Ascending aorta (tissue), 2 donors: ENCODE data around the gene ARHGEF4. TPM values are rescaled to one million over a fixed set of nuclear protein-coding genes. Genes with fewer than 3 reads are reported as not detected.
A peak's percentile ranks its signal among the peaks of the same experiment; 100 is the strongest.

Experiments
- DNase-seq, 2 donors: peaks; one replicate each; pipeline ENCODE4 v3.0.0-alpha.2; 2019; ENCODE audit warnings: low spot score in 2 of 2
- H3K27ac ChIP-seq, 2 donors: fragments of 200-600 bp; sonication (generic); one replicate each; pipeline ENCODE4 v1.5.1; 2016 to 2017; ENCODE audit warnings: mild to moderate bottlenecking in 1 of 2
- H3K27me3 ChIP-seq: fragments of 200-600 bp; sonication (generic); one replicate; pipeline ENCODE4 v1.5.1; 2017
- H3K36me3 ChIP-seq, 2 donors: fragments of 200-600 bp; sonication (generic); one replicate each; pipeline ENCODE4 v1.5.1; 2016
- H3K4me1 ChIP-seq, 2 donors: fragments of 200-600 bp; sonication (generic); one replicate each; pipeline ENCODE4 v1.5.1; 2016 to 2017; ENCODE audit warnings: mild to moderate bottlenecking in 1 of 2
- H3K4me3 ChIP-seq, 2 donors: fragments of 200-600 bp; sonication (generic); one replicate each; pipeline ENCODE4 v1.5.1; 2016 to 2017; ENCODE audit warnings: mild to moderate bottlenecking in 1 of 2
- H3K9me3 ChIP-seq, 2 donors: fragments of 200-600 bp; sonication (generic); one replicate each; pipeline ENCODE4 v1.5.1; 2016
- intact Hi-C: fragments of 100-400 bp; cut with DNase I; formaldehyde crosslinking; loops from one replicate; pipeline ENCODE4 v1.15.1; 2023
- total RNA-seq: library from RNA; depleted of rRNA; stranded (reverse); fragments of >200 nt; gene quantifications from one replicate; pipeline ENCODE4 v1.1.0, GENCODE V29; 2016
- TF ChIP-seq, protein P1 (sequence below), 3 experiments: fragments of 200-600 bp in 2 of 3; fragments of 450-650 bp in 1 of 3; sonication (generic) in 2 of 3; IDR thresholded peaks; one replicate each; pipeline ENCODE4 v1.5.1; 2016 to 2019; ENCODE audit warnings: antibody characterized with exemption in 3 of 3, mild to moderate bottlenecking in 1 of 3, moderate library complexity in 1 of 3

ARHGEF4 gene
- total RNA-seq, 1 donor from 2014 or later = 9.6 TPM

DNA sequence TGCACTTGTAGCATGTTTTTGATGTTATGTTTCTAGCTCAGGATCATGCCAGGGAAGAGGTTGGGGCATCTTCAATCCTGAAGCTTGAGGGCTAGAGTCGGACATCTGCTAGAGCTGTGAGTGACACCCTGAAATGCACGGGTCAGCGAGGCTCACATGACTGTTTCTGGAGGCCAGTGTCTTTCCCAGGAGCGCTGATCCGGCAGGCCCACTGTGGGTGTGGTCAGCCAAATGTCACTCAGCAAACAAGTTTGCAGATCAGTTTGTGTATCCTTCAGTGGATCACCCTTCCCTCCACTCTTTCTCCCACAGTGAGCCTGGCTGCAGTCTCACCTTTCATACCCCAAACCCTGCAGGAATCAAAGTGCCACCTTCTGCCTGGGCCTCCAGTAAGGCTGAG is 23.0 kb upstream of the ARHGEF4 start:
- Histone ChIP-seq H3K4me1 (no peaks in the 10 kb centered on the region), H3K27ac (no peak overlapping the region), H3K9me3 (no peaks in the 10 kb centered on the region), H3K4me3 (no peak overlapping the region), H3K36me3 (no peaks in the 10 kb centered on the region), H3K27me3 (no peaks in the 10 kb centered on the region)
- intact Hi-C loops = no loop called here
- TF ChIP-seq, protein P1, sequence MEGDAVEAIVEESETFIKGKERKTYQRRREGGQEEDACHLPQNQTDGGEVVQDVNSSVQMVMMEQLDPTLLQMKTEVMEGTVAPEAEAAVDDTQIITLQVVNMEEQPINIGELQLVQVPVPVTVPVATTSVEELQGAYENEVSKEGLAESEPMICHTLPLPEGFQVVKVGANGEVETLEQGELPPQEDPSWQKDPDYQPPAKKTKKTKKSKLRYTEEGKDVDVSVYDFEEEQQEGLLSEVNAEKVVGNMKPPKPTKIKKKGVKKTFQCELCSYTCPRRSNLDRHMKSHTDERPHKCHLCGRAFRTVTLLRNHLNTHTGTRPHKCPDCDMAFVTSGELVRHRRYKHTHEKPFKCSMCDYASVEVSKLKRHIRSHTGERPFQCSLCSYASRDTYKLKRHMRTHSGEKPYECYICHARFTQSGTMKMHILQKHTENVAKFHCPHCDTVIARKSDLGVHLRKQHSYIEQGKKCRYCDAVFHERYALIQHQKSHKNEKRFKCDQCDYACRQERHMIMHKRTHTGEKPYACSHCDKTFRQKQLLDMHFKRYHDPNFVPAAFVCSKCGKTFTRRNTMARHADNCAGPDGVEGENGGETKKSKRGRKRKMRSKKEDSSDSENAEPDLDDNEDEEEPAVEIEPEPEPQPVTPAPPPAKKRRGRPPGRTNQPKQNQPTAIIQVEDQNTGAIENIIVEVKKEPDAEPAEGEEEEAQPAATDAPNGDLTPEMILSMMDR (IDR thresholded peaks at IDR 0.05) = no peak
- peak in 1 of 2 donors; percentile 9 for DNase-seq

DNA sequence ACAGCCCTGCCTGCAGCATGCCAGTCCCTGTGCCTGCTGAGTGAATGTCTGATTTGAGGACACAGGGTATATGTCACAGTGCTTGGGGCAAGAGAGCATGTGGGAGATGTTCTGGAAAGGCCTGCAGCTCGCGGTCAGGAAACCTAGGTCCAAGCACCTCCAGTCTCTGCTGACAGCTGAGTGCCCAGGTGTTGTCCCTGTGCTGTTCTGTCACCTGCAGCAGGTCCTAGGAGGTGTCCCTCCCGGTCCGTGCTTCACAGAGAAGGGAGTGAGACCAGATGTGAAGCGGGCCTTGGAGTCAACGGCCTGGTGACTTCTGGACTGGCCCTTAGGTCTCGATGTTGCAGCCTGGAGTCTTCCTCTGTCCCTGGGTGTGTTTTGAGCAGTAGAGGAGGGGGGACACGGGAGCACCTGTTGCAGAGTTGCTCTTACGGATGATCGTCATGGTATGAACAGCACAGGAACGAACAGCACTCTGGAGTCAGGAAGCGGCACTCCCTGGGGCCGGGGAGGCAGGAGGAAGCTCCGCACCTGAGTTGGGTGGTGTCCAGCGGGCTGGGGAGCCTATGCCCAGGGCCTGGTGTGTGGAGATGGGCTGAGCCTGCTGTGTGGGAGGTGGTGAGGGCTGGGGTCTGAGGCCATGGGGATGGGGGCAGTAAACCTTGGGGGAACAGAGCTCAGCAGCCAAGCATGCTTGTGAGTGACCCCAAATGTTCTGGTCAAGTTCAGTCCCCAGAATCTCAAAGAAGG is 21.6 kb upstream of the ARHGEF4 start:
- no peaks in the 10 kb centered on the region for H3K9me3 ChIP-seq
- intact Hi-C loops = no loop called here
- peaks cover 5 to 10% of the 10 kb centered on the region in 2 donors for H3K4me1 ChIP-seq
- no peaks in the 10 kb centered on the region for H3K27me3 ChIP-seq
- H3K4me3 ChIP-seq = no peak overlapping the region
- no peak overlapping the region for H3K27ac ChIP-seq
- DNase-seq = peak in 1 of 2 donors; percentile 43
- H3K36me3 ChIP-seq = no peaks in the 10 kb centered on the region
- TF ChIP-seq, protein P1 (IDR thresholded peaks at IDR 0.05) = no peak

DNA sequence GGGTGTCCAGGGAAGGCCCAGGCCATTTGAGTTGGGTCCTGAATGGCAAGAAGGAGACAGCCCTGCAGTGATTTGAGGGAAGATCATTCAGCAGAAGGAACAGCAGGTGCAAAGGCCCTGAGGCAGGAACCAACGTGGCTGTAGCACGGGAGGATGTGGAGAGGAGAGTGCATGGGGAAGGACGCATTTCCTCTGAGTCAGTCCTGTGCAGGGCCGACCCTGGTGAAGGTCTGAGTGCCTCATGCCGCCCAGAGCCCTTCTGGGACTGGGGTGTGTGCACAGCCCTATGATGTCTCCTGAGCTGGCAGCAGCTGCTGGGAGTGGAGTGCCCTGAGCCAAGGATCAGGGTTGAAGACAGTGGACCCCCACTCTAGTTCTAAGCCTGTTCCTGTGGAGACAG is 17.9 kb upstream of the ARHGEF4 start:
- intact Hi-C loops = no loop called here
- H3K9me3 ChIP-seq = no peaks in the 10 kb centered on the region
- H3K4me1 ChIP-seq = peaks cover 10 to 11% of the 10 kb centered on the region in 2 donors
- TF ChIP-seq, protein P1 (IDR thresholded peaks at IDR 0.05) = no peak
- peak overlapping the region; percentile 92 to 96 for H3K27ac ChIP-seq
- no peak for DNase-seq
- H3K36me3 ChIP-seq = no peaks in the 10 kb centered on the region
- no peaks in the 10 kb centered on the region for H3K27me3 ChIP-seq
- no peak overlapping the region for H3K4me3 ChIP-seq

DNA sequence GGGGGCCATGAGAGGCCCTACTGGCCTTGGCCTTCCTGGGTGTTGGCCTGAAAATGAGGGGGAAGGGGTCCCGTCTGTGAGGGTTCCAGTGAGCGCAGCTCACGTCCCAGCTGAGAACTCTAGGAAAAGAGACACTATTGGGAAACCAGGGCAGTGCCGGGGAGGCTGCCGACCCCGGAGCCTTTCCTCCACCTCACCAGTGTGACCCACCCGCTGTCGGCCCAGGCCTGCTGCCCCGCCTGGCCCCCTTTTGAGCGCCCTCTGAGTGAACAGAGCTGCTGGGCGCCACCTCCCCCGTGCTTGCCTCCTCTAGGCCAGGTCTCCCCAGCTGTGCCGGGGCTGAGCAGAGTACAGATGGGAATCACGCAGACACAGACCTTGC is 17.5 kb upstream of the ARHGEF4 start:
- no peak overlapping the region for H3K4me3 ChIP-seq
- H3K27me3 ChIP-seq = no peaks in the 10 kb centered on the region
- H3K27ac ChIP-seq = peak overlapping the region; percentile 92 to 96
- H3K4me1 ChIP-seq = peaks cover 10 to 11% of the 10 kb centered on the region in 2 donors
- intact Hi-C loops = no loop called here
- no peak for DNase-seq
- H3K36me3 ChIP-seq = no peaks in the 10 kb centered on the region
- TF ChIP-seq, protein P1 (IDR thresholded peaks at IDR 0.05) = no peak
- H3K9me3 ChIP-seq = no peaks in the 10 kb centered on the region

DNA sequence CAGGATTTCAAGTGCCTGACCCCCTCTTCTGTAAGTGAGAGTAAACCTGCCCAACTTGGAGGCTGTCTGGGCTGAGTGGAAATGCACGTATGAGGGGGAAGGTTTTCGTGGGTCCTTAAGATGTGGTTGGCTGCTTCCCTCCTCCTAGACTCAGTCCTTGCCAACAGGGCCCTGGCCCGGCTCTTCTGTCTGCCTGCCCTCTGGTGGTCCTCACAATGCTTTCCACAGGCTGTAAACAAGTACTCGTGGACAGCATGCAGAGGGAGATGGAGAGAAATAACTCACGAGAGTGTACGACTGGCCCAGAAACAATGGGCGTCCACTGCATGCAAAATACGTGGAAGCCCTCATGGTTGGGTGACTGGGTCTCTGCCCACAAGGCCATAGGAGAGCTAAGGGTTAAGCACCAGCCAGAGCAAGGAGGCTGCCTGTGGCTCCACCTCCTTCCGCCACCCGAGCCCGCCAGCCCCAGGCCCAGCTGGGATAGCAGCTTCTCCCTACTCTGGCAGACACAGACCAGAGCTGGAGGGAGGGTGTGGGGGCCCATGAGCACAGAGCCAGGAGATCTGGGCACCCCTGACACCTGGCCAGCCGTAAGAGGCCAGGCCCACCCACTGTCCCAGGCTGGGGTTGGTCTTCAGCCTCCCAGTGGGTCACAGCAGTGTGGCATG is 17.0 kb upstream of the ARHGEF4 start:
- H3K36me3 ChIP-seq = no peaks in the 10 kb centered on the region
- intact Hi-C loops = loop anchor here (2.0 kb wide), 1 partner anchor 21 kb away; no protein-coding TSS in a partner anchor
- no peak for DNase-seq
- H3K27me3 ChIP-seq = no peaks in the 10 kb centered on the region
- peak overlapping the region in 1 of 2 donors; percentile 60 for H3K4me3 ChIP-seq
- TF ChIP-seq, protein P1 (IDR thresholded peaks at IDR 0.05) = no peak
- peaks cover 10 to 11% of the 10 kb centered on the region in 2 donors for H3K4me1 ChIP-seq
- no peaks in the 10 kb centered on the region for H3K9me3 ChIP-seq
- H3K27ac ChIP-seq = peak overlapping the region; percentile 92 to 96
